C1 segment of cervical spinal cord (tissue), 14 donors: ENCODE data around the gene BICRA.
"Not testable (repeated sequence)": the region's sequence is repeated elsewhere in the genome, so short reads cannot be mapped to it uniquely, and the experiment has no call there.

Source experiments
- DNase-seq, 14 donors: peaks; one replicate each; lab custom pipeline; 2025; lab: John Stamatoyannopoulos, UW

Gene BICRA

GRCh38 chr19:47746129-47746528 lies 137.2 kb downstream of the BICRA start:
- DNase-seq: not testable (repeated sequence)

GRCh38 chr19:47749326-47749725 lies 140.4 kb downstream of the BICRA start:
- no peak for DNase-seq

- no peak for DNase-seq
Measured at GRCh38 chr19:47750752-47751151, 141.8 kb downstream of the BICRA start.

GRCh38 chr19:47752440-47753211 lies 143.7 kb downstream of the BICRA start:
- DNase-seq: no peak
